ENCODE data around the gene GSTP1.

The GSTP1 gene

DNA sequence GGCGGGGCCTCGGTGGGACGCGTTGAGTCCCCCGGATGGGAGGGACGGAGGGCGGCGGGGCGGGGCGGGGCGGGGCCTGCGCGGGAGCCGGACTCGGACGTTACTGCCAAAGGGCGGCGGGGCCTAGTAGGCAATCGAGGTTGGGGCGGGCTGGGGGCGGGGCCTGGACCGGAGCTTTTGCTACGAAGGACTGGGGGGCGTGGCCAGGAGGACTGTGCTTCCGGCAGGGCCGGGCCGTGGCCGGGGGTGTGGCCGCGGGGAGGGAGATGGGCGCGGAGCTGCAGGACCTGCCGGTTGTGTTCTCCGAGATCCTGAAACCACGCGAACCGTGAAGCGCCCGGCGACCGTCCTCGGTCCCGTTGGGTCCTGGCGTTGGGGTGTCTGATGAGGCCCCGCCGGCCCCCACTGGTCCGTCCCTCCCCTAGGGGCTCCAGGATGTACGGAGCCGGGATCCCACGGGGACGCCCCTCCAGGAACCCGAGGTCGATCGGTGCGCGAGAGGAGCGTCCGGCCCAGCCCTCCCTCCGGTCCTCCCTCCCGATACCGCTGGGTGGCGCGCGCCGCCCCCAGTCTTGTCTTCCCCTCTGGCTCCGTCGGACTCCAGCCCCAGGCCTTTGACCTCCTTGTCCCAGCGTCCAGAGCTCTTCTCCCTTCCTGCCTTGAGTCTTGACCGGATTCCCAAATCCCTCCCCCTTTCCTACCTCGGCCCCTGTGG, 46.8 kb downstream of the GSTP1 start:
- peak; percentile 86 to 89 for DNase-seq (ENCODE audit: low read depth in 2 of 2)

DNA sequence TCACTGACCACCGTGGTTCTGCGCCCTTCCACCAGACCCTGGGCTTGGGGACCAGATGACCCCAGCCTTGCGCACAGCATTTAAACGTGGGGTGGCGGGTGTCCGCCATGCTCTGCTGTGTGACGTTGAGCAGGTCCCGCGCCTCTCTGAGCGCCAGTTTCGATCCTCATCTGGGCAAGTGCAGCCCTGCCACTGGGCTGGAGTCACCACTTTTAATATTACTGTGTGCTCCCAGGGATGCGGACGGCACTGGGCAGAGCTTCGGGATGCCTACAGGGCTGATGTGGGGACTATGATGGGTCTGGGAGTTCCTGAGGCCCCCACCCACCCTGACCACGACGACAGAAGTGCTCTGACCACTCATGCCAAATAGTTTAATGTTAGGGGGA, 47.3 kb downstream of the GSTP1 start:
- DNase-seq (ENCODE audit: low read depth in 2 of 2), result no peak

DNA sequence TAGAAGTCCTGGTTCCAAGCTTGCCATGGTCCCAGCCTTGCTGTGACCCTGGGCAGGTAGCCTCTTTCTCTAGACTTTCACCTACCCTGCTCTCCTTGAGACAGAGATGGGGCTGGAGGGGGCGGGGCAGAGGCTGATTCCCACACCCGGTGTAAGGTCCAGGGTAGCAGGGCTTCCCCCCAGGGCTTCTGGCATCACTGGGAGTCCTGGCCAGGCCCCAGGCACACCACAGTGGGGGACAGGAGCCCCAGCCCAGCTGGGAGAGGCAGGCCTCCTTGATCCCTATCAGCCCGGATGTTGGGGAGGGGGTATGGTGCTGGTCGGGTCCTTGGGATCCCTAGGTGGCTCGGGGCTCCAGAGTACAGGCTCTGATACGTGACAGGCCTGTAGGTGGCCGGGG, 47.8 kb downstream of the GSTP1 start:
- no peak for DNase-seq (ENCODE audit: low read depth in 2 of 2)

DNA sequence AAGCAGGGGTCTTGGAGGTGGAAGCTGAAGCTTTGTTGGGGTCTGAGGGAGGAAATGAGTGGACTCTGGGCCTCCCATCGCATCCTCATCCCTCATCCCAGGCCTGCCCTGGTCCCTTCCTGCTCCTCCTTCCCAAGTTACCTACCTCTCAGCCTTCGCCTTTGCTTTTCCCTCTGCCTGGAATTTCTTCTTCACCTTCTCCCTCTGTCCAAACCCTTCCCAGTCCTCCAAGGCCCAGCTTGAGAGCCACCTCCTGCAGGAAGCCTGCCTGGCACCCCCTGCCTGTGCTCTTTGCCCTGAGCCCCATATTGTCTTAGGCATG, 48.2 kb downstream of the GSTP1 start:
- no peak for DNase-seq (ENCODE audit: low read depth in 2 of 2)

DNA sequence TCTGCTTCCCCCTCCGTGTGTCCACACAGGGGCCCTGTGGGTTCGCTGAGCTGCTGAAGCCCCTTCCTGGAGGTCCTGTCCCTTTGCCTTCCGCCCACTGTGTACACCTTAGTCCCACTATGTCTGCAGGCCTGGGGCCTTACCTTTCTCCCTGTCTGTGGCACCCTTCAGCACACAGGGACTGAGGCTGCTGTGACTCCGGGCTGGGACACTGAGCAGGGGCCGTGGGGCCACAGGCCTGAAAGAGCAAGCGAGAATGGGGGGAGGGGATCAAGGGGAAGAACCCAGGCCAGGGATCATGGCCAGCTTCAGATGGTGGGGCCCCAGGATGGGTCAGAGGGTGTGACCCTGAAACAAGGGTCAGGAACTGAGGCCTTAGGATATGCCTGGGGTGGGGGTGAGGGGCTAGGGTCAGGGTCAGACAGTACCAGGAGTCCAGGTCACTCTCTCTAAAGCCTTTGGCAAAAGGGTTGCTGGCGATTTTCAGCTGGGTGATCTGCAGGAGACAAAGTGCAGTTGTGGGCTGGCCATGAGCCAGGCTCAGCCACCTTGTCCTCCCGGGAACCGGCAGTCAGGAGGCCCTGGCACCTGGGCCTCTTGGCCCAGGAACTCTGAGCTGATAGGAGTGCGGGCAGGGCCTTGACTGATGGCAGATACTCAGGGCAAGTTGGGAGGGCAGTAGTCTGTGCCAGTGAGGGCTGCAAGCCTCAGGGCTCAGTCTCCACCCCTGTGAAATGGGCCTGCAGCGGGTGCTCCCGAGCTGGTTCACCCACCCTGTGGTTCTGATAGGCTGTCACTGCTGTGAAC, 48.8 kb downstream of the GSTP1 start:
- no peak for DNase-seq (ENCODE audit: low read depth in 2 of 2)

DNA sequence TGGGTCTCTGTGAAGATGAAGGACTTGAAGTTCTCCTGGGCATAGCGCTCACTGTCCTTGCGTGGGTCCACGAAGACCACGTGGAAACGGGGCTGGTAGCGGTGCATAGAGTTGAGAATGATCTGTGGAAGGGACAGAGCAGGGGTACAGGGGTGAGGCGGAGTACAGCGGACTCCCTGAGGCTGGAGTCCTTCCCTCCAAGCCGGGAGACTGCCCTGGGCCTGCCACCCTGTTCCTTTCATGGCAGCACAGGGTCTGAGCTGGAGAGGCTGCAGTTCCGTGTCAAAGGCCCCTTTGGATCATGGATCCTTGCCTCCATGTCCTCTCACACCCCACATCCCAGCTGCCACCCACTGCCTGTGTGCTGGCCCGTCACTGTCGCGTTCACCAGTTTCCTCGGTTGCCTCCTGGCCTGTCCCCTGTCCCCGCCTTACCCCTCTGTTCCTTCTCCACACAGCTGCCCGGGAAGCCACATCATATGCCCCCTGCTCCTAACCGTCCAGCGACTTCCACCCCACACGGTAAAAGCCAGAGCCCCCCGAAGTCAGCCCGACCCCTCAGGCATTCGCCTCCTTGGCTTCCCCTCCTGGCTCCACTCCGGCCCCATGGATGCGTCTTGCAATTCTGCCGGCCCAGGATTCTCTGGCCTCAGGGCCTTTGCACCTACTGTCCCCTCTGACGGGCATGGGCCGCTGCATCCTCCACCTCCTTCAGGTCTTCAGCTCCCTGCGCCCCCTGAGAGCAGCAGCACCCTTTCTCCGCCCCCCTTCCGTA, 49.6 kb downstream of the GSTP1 start:
- no peak for DNase-seq (ENCODE audit: low read depth in 2 of 2)

DNA sequence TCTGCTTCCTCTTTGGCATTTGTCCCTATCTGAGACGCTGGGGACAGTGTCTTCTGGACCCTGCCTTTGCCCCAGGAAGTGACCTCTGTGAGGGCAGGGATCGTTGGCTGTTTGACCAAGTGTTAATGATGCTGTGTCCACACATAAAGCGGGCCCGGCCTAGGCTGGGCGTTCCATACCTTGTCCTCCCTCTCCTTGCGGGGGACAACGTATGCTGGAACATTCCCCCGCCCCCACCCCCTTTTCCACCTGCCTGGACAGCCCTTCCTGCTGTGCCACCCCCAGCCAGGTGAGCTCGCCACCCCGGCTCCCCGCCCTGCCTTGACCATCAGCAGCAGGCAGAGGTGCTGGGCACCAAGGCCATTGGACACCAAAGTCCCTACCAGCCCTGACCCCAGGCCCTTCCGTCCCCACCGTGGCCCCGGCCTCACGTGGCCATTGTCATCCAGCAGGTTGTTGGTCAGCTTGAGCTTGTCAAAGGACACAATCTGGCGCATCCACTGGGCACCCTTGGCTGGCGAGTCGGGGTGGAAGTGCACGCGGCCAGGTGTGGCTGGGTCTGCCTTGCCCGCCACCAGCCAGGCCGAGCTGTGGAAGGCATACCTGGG, 50.2 kb downstream of the GSTP1 start:
- no peak for DNase-seq (ENCODE audit: low read depth in 2 of 2)

DNA sequence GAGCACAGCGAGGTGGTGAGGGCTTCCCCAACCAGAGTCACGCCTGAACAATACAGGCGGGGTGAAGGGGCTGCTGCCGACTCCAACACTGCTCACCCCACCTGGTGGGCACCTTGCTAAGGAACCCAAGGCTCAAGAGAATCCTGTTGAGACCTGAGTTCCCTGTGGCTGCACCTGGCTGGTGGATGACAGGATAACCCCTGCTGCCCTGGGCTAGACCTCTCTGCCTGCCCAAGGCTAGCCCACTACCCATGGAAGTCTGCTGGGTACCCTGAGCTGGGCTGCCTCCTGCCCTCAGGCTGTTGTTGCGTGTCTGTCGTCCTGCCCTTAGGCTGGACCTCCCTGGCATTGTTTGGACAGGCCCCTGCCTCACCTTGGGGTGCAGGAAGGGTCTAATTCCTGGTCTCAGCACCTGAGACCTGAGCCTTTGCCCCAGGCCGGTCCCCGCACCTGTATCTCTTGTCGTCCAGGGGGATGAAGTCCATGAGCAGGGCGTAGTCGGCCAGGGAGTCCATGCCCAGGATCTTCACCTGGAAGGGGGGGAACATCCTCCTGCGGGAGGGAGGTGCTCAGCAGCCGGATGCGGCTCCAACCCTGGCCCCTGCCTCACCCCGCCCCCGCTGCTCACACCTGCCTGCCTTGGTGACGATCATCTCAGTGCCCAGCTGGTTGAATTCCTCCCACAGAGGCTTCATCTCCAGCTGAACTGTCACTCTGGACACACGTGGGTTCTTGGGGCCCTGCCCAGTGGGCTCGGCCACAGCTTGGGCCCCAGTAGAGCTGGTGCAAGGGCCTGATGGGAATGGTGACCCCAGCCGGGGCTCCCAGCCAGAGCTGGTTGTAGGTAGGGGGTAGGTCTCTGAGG, 51.0 kb downstream of the GSTP1 start:
- DNase-seq (ENCODE audit: low read depth in 2 of 2), result no peak

DNA sequence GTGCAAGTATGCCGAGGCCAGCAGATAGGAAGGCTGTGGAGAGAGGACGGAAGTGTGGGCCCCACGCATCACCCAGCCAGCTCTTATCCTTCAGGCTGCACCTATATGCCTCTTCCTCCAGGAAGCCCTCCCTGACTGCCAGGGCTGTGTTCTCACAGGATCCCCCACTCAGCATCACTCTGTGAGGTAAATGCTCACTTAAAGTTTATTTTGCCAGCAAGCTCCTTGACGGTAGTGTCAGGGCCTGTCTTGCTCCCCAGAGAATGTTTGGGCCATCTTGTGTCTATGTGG, 51.6 kb downstream of the GSTP1 start:
- DNase-seq (ENCODE audit: low read depth in 2 of 2), result no peak
